ENCODE data around the gene TBRG4. TPM values are rescaled to one million over a fixed set of nuclear protein-coding genes. Genes with fewer than 3 reads are reported as not detected.

Gene TBRG4
- total and polyA plus RNA-seq, 10 donors: 37.9 to 77.1 (median 57.9) TPM

DNA sequence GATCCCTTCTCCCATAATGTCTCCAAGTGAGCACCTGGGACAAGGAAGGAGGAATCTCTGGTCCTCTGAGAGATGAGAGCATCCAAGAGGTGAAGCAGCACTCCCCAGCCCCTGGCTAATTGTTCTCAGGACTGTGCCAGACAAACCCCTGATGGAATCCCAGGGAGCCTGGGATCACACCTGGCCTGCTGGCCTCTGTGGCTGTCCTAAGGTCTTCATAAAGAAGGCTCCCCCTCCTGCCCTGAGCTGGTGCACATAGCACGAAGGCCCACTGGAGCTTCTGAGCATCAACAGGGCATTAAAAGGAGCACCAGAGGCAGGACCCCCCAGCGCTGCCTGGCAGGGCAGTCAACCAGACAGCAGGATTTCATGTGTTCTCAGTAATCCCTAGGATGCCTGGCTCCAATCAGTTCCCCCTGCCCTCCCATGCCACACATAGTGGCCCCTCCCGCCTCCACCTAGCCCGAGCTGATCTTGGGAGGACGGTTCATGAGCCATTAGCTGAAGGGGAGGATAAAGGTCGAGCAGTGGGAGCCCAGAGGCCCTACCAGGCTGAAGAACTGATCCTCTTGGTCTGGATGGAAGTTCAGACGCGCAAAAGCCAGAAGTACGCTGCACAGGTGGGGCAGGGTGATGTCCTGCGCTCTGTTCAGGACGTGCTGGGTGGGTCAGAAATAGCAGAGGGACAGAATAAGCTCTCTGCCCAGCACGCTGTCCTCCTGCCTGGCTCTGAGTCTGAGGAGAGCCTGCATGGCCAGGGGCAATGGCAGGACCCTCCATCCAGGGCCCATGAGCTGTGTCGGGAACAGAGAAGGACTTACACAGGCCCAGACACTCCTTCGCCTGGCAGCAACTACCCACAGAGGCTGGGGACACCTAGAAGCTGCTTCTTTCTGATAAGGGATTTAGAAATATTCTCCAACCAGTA is 8.4 kb downstream of the TBRG4 start:
- Histone ChIP-seq H3K4me1 (peaks cover 10 to 34% (median 18%) of the 10 kb centered on the region in 6 donors), H3K36me3 (peaks cover 27 to 100% (median 96%) of the 10 kb centered on the region in 6 donors), H3K27me3 (replicated peaks in 1 of 7) (no peaks in the 10 kb centered on the region), H3K27ac (no peak overlapping the region), H3K9me3 (no peaks in the 10 kb centered on the region), H3K4me3 (no peak overlapping the region)
- no peak for TF ChIP-seq POLR2AphosphoS5 (IDR thresholded peaks at IDR 0.05)
- TF ChIP-seq, protein P1, sequence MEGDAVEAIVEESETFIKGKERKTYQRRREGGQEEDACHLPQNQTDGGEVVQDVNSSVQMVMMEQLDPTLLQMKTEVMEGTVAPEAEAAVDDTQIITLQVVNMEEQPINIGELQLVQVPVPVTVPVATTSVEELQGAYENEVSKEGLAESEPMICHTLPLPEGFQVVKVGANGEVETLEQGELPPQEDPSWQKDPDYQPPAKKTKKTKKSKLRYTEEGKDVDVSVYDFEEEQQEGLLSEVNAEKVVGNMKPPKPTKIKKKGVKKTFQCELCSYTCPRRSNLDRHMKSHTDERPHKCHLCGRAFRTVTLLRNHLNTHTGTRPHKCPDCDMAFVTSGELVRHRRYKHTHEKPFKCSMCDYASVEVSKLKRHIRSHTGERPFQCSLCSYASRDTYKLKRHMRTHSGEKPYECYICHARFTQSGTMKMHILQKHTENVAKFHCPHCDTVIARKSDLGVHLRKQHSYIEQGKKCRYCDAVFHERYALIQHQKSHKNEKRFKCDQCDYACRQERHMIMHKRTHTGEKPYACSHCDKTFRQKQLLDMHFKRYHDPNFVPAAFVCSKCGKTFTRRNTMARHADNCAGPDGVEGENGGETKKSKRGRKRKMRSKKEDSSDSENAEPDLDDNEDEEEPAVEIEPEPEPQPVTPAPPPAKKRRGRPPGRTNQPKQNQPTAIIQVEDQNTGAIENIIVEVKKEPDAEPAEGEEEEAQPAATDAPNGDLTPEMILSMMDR (IDR thresholded peaks at IDR 0.05 in 8 of 11, conservative IDR thresholded peaks at IDR 0.05 in 3 of 11): no peak
- TF ChIP-seq POLR2A (IDR thresholded peaks at IDR 0.05): no peak
- 87 to 96% (median 90%) methylated on average over 10 to 14 of the region's 14 CpGs for WGBS, 5 donors
- no peak for DNase-seq
- intact Hi-C loops (cut with DNase I; ENCODE audit: low total_unique reads): no loop called here

DNA sequence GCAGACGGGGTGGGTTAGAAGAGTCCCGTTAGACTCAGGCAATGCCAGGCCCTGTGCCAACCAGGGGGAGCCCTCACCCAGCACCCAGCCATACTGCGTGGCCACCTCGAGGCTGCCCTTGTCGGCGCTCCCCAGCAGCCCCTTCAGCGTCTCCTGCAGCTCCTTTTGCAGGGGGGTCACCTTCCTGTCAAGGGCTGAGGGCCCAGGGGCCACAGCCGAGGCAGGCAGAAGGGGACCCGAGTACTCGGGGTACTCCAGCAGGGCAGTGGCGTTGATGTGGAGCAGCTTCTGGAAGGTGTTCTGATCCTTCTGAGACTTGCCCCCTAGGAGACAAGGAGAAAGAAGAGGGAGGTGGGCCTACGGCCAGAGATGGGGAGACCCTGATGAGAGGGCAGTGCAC is 9.7 kb downstream of the TBRG4 start:
- Histone ChIP-seq H3K27ac (no peak overlapping the region), H3K4me3 (no peak overlapping the region), H3K27me3 (replicated peaks in 1 of 7) (no peaks in the 10 kb centered on the region), H3K9me3 (no peaks in the 10 kb centered on the region), H3K4me1 (peaks cover 0 to 21% (median 6%) of the 10 kb centered on the region in 6 donors), H3K36me3 (peaks cover 27 to 94% (median 86%) of the 10 kb centered on the region in 6 donors)
- no peak for DNase-seq
- intact Hi-C loops (cut with DNase I; ENCODE audit: low total_unique reads): no loop called here
- TF ChIP-seq POLR2AphosphoS5 (IDR thresholded peaks at IDR 0.05) (peak in 1 of 3 donors; percentile 24), POLR2A (IDR thresholded peaks at IDR 0.05) (no peak)
- TF ChIP-seq, protein P1 (IDR thresholded peaks at IDR 0.05 in 8 of 11, conservative IDR thresholded peaks at IDR 0.05 in 3 of 11): no peak
- WGBS, 5 donors: 90 to 96% (median 94%) methylated on average over 5 to 12 of the region's 12 CpGs

DNA sequence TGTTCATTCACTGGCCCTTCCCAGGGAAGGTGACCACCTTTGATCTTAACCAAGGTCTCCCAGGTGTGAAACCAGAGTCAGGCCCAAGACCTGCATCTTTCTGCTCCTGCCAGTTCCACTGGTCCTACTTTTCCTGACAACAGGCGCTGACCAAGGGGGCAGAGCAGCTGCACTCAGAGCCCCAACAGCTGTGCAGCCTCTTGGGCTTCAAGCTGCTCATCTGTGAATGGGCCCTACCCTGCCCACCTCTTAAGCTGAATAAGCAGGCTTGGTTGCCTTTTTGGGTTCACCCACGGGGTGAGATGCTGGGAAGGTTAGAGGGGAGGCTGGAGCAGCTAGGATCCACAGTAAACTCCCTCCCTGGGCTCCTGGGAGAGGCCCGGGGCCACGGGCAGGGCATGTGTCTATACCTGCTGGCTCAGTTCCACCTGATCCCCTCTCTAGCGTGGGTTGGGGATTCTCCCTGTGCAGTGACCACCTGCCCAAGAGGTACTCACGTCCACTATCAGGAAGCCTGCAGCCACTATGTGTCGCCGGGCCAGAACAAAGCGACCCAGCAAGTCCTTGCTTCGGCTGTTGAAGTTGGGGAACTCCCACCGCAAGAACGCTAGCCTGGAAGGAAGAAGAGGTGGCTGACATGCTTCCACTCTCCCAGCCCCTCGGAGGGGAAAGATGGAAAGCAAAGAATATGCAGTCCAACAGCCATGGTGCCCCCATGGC is 10.6 kb downstream of the TBRG4 start:
- peak; percentile 31 for DNase-seq
- intact Hi-C loops (cut with DNase I; ENCODE audit: low total_unique reads): no loop called here

More for the DNA sequence above, 10.6 kb downstream of the TBRG4 start:
- H3K4me1 ChIP-seq: peaks cover 0 to 13% (median 0%) of the 10 kb centered on the region in 6 donors
- TF ChIP-seq POLR2A (IDR thresholded peaks at IDR 0.05): no peak
- no peak for TF ChIP-seq POLR2AphosphoS5 (IDR thresholded peaks at IDR 0.05)
- TF ChIP-seq, protein P1 (IDR thresholded peaks at IDR 0.05 in 8 of 11, conservative IDR thresholded peaks at IDR 0.05 in 3 of 11): no peak
- H3K36me3 ChIP-seq: peaks cover 26 to 86% (median 78%) of the 10 kb centered on the region in 6 donors
- H3K27ac ChIP-seq: no peak overlapping the region
- no peaks in the 10 kb centered on the region for H3K9me3 ChIP-seq
- no peaks in the 10 kb centered on the region for H3K27me3 ChIP-seq (replicated peaks in 1 of 7)
- WGBS, 5 donors: 91 to 96% (median 93%) methylated on average over 7 to 13 of the region's 13 CpGs
- H3K4me3 ChIP-seq: no peak overlapping the region

Data from spleen (tissue), 11 donors.